Ishikawa (cell line): Measurements from ENCODE around the gene SPR.

ENCODE experiments used
- EP300 ChIP-seq: IDR thresholded peaks from 2 replicates; pipeline ENCODE4 v1.6.1; 2012; ENCODE audit warnings: borderline replicate concordance
- FOXM1 ChIP-seq: IDR thresholded peaks from 2 replicates; pipeline ENCODE4 v1.6.1; 2012; ENCODE audit warnings: low read depth, borderline replicate concordance

DNA sequence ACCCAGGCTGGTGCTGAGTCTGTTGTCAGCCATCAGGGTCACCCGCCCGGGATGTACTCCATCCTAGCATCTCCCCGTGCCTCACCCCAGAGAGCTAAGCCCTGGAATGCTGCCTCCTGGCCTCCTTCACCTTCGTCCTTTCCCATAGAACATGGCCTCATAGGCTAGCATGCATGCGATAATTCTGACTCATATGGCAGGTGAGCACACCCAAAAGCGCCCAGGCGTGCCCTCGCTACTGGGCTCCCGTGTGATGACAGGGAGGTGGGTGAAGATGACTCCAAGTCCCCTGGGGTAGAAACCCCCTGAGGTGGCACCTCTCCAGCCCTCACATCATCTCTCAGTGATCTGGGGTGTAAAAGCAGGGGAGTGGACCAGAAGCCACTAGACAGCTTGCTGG, 7.3 kb downstream of the SPR start:
- no peak for TF ChIP-seq EP300
- no peak for TF ChIP-seq FOXM1
